ENCODE measurements around the gene KRT72. TPM values are rescaled to one million over a fixed set of nuclear protein-coding genes. Genes with fewer than 3 reads are reported as not detected.

The KRT72 gene
- polyA plus RNA-seq, 4 donors: 3.2 to 24.6 (median 9.8) TPM; not detected in 1

Other genes with a start within 250 kb of the KRT72 start
- gene KRT85, start 234.0 kb downstream of the KRT72 start, polyA plus RNA-seq: under 1 TPM in 1 of 4 donors, not detected in 3; 0.03 TPM
- not detected for gene KRT84, start 215.8 kb downstream of the KRT72 start, polyA plus RNA-seq
- not detected for gene KRT82, start 195.1 kb downstream of the KRT72 start, polyA plus RNA-seq
- under 1 TPM in 1 of 4 donors, not detected in 3; 0.01 TPM for gene KRT75, start 167.1 kb downstream of the KRT72 start, polyA plus RNA-seq
- under 1 TPM in 1 of 4 donors, not detected in 3; 0.67 TPM for gene KRT6B, start 149.3 kb downstream of the KRT72 start, polyA plus RNA-seq
- gene KRT6C, start 127.7 kb downstream of the KRT72 start, polyA plus RNA-seq: under 1 TPM in 1 of 4 donors, not detected in 3; 0.03 TPM
- gene KRT6A, start 108.2 kb downstream of the KRT72 start, polyA plus RNA-seq: 1 to 10 TPM in 2 of 4 donors, under 1 TPM in 1, not detected in 1; 0.13 to 6.7 (median 3.2) TPM
- gene KRT5, start 81.1 kb downstream of the KRT72 start, polyA plus RNA-seq: 1 to 10 TPM in 2 of 4 donors, under 1 TPM in 2; 0.06 to 6.5 (median 3.2) TPM
- gene KRT71, start 48.3 kb downstream of the KRT72 start, polyA plus RNA-seq: not detected
- gene KRT74, start 27.6 kb downstream of the KRT72 start, polyA plus RNA-seq: under 1 TPM in 1 of 4 donors, not detected in 3; 0.27 TPM
- gene KRT73, start 17.1 kb upstream of the KRT72 start, polyA plus RNA-seq: 1 to 10 TPM in 2 of 4 donors, under 1 TPM in 1, not detected in 1; 0.84 to 2.2 (median 1.4) TPM
- 1 to 10 TPM in 3 of 4 donors, not detected in 1; 1.1 to 2.2 (median 1.1) TPM for gene KRT2, start 50.7 kb upstream of the KRT72 start, polyA plus RNA-seq
- gene KRT1, start 78.9 kb upstream of the KRT72 start, polyA plus RNA-seq: under 1 TPM in 1 of 4 donors, not detected in 3; 0.50 TPM
- gene KRT77, start 102.1 kb upstream of the KRT72 start, polyA plus RNA-seq: under 1 TPM in 2 of 4 donors, not detected in 2; 0.01 to 0.86 TPM
- not detected for gene KRT76, start 175.9 kb upstream of the KRT72 start, polyA plus RNA-seq
- not detected for gene KRT3, start 194.7 kb upstream of the KRT72 start, polyA plus RNA-seq
- gene KRT4, start 212.7 kb upstream of the KRT72 start, polyA plus RNA-seq: 10 to 100 TPM in 1 of 4 donors, 1 to 10 TPM in 2, under 1 TPM in 1; 0.04 to 12.3 (median 4.4) TPM
- under 1 TPM in 1 of 4 donors, not detected in 3; 0.31 TPM for gene KRT79, start 232.8 kb upstream of the KRT72 start, polyA plus RNA-seq
- 1 to 10 TPM in 1 of 4 donors, under 1 TPM in 2, not detected in 1; 0.30 to 1.8 (median 0.54) TPM for gene KRT78, start 247.5 kb upstream of the KRT72 start, polyA plus RNA-seq

Data from small intestine (tissue), 4 donors.